ENCODE measurements around the gene P2RY12.

P2RY12 gene

DNA sequence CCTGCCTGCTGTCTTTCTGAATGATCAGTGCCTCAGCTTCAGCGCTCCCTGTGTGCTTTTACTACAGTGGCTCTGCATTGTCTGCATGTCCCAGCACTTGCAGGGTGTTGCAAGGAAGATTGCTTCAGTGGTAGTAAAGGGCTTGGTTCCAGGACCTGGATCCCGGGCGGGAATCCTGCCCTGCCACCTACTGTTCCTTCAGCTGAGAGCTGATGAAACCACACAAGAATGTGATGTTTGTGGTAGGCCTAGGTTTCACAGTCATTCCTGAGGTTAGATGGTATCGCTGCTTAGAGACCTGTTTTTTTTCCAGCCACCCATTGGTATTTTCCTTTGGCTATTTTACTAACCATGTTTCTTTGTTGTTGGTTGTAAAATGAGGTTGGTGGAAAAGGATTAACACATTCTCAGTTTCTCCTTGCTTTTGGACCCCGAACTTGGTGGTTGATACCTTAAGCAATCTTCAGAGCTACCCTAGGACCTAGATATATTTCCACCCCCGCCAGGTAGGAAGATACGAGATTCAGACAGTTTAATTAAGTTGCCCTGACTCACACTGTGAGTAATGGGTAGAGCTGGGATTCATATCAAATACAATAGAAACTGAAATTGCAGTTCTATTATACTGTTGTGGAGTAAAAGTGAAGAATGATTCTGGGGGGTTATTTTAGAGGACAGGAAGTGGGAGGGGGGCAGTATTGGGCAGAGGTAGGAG, 79.3 kb downstream of the P2RY12 start:
- no peak for DNase-seq

DNA sequence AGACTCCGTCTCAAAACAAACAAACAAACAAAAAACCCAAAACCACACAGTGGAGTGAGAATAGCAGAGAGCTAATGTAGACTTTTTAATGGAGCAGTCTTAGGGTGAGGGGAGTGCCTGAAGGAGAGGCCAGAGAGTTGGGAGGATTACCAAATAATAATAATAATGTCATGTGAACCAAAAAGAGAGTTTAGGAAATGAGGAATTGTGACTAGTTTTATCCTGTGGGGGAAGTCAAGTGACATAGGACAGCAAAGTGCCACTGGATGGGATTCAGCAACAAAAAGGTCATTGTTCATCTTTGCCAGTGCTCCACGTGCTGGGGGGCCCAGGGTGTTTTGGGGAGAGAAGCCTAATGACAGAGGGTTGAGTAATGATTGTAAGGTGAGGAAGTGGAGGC, 80.8 kb downstream of the P2RY12 start:
- no peak for DNase-seq

DNA sequence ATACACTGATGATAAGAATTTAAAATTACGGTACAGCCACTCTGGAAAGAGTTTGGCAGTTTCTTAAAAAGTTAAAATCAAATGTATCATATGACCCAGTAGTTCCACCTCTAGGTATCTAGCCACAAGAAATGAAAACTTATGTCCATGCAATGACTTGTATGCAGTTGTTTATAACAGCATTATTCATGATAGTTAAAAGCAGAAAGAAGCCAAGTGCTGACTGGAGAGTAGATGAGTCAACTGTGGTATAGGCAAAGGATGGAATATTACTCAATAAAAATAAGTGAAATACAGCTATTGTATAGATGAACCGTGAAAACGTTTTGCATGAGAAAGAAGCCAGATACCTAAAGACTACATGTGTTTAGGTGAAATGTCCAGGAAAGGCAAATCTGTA, 82.8 kb downstream of the P2RY12 start:
- DNase-seq, result no peak

DNA sequence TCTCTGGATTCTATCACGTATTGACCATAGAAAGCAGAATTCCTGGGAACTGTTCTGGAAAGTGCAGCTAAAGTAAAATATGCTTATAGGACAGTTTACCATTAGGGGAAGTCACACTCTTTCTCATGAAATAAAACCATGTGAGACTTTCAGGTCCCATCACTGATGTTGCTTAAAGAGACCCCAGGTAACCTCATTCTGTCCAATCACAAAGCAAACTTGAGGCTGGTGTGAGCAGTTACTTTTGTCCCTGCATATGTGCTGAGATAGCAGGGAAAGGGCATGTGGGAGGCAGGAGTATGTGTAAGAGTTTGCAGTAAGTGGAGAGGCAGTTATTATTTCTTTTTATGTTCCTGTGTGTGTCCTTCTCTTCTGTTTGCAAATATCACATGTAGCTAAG, 84.0 kb downstream of the P2RY12 start:
- no peak for DNase-seq

DNA sequence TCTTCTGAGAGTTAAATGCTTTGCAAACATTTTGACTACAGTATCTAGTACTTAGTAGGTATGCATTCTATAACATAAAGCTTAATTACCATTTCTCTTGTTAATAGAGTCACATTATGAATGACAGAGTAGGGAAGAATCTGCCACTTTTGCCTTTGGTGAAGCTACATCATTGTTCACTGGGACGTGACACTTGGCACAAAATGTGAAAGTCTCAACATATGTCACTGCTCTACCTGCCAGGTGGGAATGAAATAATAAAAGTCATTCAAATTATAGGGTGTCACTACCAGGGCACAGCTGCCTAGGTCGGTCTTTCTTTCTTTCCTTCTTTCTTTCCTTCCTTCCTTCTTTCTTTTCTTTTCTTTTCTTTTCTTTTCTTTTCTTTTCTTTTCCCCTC, 85.5 kb downstream of the P2RY12 start:
- DNase-seq, result no peak

DNA sequence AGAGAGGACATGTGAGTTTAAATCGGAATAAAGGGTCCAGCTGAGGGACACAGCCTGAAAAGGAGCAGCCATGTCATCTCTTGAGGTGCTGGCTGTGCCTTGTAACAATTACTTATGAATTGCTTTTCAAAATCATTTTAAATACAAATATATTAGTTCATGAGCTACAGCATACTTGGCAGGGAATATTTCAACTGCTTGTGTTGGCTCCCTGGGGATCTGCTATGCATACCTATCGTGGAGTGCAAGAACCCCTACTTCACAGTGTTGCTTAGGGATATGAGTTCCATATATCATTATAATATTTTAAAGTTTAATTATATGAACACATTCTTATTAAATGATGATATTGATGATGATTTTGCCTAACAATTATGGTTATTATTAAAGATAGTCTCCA, 87.1 kb downstream of the P2RY12 start:
- DNase-seq, result no peak

DNA sequence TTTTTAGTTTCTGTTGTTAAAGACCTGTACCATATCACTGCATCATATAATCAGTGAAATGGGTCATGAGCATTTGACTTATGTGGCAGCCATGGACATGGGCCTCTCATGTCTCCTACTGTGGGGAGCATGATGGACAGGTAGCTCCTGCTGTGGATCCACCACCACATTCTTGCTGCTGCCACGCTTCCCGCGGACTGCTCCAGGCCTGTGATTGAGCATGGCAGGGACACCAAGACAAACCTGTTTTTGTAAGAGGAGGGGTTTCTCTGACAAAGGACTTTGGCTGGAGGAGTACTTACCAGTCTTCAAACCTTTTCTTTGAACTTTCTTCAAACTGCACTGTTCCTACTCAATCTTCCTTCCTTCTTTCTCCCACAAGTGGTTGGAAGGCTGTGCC, 88.3 kb downstream of the P2RY12 start:
- DNase-seq, result no peak

DNA sequence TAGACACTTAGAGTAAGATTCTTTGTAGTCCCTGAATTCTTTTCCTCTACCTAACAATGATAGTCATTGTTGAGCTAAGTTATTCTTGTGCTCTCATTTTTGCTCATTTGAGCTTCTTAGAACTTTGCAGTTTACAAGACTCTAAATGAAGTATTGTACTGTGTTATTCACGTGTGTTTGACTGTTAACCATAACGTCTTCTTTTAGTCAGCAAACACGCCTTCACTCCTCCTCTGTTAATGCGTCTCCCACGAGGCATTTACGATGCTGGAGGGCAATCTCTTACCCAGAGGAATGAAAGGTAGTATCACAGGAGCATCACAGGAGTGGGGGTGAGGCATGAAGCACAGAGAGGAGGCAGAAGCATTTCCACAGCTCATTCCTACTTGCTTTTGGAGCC, 91.4 kb downstream of the P2RY12 start:
- no peak for DNase-seq

DNA sequence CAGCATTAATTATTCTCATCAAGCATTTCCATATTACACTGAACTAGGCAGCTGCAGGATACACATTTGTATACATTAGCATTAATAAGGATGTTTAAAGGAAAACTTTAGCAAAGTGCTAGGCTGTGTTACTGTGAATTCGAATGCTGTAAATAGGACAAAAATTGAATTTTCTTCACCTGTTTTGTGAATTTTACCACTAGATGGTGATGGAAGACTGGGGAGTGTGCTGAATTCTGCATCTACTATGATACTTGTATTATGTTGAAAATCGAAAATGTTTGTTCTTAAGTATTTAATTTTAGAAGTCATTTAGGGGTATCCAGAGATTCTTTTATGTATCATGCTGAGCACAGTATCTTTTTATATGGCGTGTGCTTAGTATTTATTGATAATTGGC, 93.9 kb downstream of the P2RY12 start:
- no peak for DNase-seq

DNA sequence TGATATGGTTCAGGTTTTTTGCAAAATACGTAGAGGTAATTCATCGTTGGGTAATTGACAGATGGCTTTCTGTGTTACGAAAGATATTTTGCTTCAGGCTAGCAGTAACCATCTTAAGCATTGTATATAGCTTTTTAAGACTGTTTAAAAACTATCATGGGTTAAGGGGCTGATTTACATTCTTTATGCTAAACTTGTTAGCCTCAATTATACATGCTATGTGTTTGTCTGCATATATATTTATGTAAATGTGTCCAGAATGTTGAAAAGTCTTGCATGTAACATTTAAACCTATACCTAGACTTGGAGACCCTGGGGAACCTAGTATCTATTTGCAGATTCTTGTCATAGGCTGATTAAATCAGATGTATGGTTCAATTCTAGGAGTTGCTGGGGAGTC, 95.1 kb downstream of the P2RY12 start:
- DNase-seq, result no peak

Measured in NCI-H774 (cell line).